Hepatocyte (in vitro differentiated cells): ENCODE results near the gene IGLON5.

Source experiments
- CTCF ChIP-seq: fragments of 200-600 bp; sonication (generic); IDR thresholded peaks from 2 replicates; pipeline ENCODE4 v1.5.1; 2016; ENCODE audit warnings: antibody characterized with exemption, mild to moderate bottlenecking; ENCODE audit not compliant: poor library complexity
- EZH2 ChIP-seq: fragments of 200-600 bp; sonication (generic); IDR thresholded peaks from 2 replicates; pipeline ENCODE4 v1.6.1; 2016; ENCODE audit warnings: antibody characterized with exemption, mild to moderate bottlenecking, borderline replicate concordance
- EZH2phosphoT487 ChIP-seq: fragments of 200-600 bp; sonication (generic); IDR thresholded peaks from one replicate; pipeline ENCODE4 v1.6.1; 2018; ENCODE audit warnings: antibody characterized with exemption, mild to moderate bottlenecking, low read depth, moderate library complexity; ENCODE audit not compliant: unreplicated experiment, severe bottlenecking

GRCh38 chr19:51372649-51373504, 61.4 kb downstream of the IGLON5 start, which contains the start of gene NKG7:
- no peak for TF ChIP-seq EZH2phosphoT487
- no peak for TF ChIP-seq CTCF
- no peak for TF ChIP-seq EZH2
